DMS79 (cell line): ENCODE results near the gene ZNF253.
"Not testable (repeated sequence)": the region's sequence is repeated elsewhere in the genome, so short reads cannot be mapped to it uniquely, and the experiment has no call there.

Source experiments
- DNase-seq: peaks from one replicate; lab custom pipeline; 2025; lab: John Stamatoyannopoulos, UW

ZNF253 gene

DNA sequence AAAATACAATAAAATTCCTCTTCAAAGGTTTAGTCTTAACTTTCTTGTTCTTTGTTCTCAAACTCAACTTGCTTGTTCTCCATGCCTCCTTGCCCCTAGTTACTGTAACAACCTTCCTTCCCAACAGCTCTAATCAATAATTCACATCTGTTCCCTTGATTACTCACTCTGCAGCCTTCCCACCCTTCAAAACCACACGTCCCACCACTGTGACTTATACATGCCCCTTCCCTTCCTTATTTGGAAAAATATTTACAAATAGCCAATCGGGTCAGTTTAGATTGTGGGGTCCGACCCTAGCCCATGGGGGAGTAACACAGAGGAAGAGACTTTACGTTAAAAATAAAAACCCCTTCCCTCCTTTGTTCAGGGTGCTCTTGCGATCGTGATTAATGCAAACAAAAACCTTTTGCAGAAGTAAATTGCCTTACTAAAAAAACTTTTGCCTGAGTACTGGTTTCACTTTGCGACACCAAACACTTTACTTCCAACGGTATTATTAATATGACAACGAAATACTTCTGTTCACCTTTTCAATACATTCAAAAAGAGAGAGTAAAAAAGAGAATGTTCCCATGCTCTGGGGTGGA is 34.6 kb downstream of the ZNF253 start:
- peak; percentile 49 for DNase-seq

DNA sequence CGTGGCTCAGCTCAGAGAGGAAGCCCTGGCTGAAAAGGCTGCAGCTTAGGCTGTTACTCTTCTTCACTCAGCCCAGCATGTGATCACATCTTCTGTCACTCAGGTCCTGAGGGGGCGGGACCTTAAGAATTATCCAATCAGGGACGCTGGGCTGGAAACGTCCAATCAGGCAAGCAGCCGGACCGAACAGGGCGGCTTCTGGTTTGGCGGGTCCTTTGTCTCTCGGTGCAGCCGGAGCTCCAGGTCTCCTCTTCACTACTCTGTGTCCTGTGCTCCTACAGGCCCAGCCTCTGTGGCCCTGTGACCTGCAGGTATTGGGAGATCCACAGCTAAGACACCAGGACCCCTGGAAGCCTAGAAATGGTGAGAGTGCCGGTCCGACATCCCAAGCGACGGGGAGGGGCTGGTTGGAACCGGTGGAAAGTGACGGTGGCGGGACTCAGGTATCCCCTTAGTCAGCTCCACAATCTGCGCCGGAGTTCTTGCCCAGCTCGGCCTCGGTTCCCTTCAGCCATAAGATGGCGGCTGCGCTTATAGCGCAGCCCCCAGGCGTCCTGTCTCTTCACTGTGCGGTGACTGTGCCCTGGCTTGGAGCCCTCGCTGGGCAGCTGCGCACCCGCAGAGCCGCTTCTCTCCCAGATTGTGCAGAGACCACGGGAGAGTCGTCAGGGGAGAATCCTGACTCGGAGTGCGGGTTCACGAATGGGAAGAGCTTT is 35.2 kb downstream of the ZNF253 start, which contains the start of gene ZNF93:
ZNF93 (plus strand) TSS at position 218 of the 716 bp plus-strand sequence; CDS start at position 361, 143 bp downstream.
- DNase-seq: peak; percentile 98

DNA sequence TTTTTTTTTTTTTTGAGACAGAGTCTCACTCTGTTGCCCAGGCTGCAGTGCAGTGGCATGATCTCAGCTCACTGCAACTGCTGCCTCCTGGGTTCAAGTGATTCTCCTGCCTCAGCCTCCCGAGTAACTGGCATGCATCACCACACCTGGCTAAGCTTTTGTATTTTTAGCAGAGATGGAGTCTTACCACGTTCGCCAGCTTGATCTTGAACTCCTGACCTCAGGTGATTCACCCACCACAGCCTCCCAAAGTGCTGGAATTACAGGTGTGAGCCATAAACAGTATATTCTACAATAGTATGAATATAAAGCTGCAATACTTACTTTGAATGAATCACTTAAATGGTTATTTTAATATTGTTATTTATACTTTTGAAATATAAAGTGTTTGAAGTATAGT is 41.9 kb downstream of the ZNF253 start:
- not testable (repeated sequence) for DNase-seq

DNA sequence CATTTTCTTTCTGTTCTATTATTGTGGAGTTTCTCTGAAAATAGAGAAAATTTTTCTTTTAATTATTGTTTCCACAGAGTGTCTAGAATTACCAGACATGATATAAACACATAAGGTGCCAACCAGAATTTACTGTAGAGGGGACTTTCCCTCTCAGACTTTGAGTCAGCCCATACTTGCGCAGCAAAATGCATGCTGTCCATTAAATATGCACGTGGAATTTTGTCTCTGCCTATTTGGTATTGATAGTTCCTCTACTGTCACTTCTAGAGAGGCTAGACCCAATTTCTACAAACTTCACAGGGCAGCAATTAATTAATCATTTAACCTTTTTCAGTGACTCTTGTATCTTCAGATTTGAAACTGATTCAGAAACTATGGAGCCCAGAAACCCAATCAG is 44.0 kb downstream of the ZNF253 start:
- no peak for DNase-seq

DNA sequence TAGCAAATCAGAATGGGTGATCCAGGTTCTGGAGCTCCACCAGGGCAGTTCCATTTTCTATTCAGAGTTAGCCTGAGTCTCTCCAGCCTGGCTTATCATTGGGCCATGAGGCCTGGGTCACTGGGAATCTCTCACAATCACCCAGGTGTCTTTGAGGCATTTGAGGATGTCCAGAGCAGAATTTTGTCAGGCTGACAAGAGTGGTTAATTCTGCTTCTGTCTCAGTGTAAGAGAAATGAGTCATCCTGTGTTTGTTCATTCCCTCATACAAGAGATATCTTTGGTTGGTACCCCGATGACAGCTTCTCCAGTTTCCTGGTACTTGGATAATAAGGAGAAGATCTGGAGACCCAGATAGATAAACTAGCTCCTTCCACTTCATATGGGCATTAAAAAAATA is 45.5 kb downstream of the ZNF253 start:
- no peak for DNase-seq

DNA sequence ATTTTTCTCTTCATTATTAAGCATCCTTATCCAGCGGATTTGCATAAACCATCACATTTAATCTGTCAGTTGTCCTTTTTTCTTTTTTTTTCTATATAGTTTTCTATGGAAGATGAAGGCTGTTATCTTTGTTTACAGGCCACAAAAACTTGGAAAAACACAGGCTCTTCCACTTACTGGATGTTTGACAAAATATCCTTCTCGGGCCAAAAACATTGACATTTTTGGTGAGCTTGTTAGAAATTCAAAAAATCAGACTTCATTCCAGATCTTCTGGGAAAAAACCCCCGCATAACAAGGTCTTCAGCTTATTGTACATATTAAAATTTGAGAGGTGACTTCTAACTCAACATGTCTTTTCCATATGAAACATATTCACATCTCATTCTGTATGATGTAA is 48.9 kb downstream of the ZNF253 start:
- DNase-seq: no peak

DNA sequence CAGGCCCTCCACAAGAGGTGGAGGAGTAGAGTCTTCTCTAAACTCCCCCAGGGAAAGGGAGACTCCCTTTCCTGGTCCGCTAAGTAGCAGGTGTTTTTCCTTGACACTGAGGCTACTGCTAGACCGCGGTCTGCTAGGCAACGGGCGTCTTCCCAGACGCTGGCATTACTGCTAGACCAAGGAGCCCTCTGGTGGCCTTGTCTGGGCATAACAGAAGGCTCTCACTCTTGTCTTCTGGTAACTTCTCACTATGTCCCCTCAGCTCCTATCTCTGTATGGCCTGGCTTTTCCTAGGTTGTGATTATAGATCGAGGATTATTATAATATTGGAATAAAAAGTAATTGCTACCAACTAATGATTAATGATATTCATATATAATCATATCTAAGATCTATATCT is 64.7 kb downstream of the ZNF253 start:
- not testable (repeated sequence) for DNase-seq

DNA sequence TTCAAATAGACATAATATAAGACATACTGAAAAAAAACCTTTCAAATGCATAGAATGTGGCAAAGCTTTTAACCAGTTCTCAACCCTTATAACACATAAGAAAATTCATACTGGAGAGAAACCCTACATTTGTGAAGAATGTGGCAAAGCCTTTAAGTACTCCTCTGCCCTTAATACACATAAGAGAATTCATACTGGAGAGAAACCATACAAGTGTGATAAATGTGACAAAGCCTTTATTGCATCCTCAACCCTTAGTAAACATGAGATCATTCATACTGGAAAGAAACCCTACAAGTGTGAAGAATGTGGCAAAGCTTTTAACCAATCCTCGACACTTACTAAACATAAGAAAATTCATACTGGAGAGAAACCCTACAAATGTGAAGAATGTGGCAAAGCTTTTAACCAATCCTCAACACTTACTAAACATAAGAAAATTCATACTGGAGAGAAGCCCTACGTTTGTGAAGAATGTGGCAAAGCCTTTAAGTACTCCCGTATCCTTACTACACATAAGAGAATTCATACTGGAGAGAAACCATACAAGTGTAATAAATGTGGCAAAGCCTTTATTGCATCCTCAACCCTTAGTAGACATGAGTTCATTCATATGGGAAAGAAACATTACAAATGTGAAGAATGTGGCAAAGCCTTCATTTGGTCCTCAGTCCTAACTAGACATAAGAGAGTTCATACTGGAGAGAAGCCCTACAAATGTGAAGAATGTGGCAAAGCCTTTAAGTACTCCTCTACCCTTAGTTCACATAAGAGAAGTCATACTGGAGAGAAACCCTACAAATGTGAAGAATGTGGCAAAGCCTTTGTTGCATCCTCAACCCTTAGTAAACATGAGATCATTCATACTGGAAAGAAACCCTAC is 68.0 kb downstream of the ZNF253 start:
- not testable (repeated sequence) for DNase-seq

DNA sequence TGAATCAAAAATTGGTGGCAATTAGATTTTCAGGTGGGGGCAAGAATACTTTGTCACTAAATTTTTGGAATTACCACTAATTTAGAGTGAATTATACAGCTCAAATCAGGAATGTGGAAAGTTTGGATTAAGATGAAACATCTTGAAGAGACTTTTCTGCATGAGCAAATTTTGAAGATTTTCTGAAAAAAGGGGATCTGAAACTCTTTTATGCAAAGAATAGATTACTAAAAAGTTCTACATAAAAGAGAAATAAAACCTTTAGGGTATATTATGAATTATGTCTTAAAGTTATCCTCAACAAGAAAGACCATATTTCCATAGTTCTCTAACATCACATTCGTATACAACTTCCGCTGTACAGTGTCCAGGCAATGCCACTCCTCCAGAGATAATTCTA is 71.7 kb downstream of the ZNF253 start:
- DNase-seq: no peak

DNA sequence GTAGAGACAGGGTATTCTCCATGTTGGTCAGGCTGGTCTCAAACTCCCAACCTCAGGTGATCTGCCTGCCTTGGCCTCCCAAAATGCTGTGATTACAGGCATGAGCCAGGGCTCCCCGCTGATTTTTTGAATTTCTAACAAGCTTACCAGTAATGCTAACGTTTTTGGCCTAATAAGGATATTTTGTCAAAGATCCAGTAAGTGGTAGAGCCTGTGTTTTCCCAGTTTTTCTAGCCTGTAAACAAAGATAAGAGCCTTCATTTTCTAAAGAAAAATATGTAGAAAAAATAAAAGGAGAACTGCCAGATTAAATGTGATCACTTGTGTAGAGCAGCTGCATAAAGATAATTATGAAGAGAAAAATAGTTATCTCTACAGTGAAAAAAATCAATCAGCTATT is 72.8 kb downstream of the ZNF253 start:
- no peak for DNase-seq

DNA sequence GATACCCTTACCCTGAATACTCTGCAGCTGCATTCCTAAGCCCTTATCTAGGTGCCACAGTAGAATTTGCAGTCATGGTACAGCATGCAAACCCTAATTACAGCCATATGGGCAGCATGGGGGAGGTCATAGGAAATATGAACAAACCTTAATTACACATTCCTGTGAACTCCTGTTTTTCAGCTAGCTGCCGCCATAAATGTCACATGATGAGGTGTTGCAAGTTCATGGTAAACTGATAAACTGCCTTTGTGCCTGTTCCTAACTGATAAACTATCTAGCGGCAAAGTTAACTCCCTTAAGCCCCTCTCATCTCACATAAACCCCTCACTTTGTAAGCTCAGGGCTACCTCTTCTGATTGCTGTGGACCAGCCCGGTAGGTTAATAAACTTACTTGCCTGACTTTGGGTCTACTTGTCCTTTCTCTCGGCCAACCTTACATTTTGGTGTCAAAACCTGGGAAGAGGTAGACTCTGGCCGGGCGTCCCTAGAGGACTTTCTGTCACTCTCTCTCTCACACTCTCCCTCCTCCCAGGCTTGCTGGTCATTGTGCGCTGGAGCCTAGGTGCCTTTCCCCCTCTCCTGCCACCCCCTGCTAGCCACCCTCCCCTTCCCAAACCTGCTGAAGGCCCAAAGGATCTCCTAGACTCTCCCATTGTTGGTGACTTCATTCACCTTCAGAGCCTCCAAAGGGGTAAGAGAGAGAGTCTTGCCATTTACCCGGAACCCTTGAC is 78.3 kb downstream of the ZNF253 start:
- DNase-seq: no peak
